NOMO-1 treated with dmso at 0.1 percent for 144 hours (cell line): ENCODE data around the gene BRF1.

Experiments
- DNase-seq: peaks from one replicate; lab custom pipeline; 2025; ENCODE audit not compliant: unreplicated experiment; lab: John Stamatoyannopoulos, UW

Gene BRF1

GRCh38 chr14:105212541-105213300 lies 88.1 kb downstream of the BRF1 start:
- no peak for DNase-seq

DNA sequence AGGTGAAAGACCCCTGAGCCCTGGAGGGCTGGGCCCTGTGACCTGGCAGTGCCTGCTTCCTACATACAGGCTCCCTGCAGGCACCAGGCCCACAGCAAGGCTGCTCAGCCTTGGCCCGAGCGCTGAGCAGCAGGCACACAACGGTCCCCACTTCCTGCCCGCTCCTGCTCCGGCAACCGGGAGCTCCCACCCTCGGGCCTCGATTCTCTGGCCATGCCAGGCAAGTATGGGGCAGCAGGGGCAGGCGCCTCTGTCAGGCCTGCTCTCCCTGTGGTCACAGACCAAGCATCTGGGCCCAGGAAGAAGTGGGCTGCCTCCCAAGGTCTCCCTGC lies 89.1 kb downstream of the BRF1 start:
- no peak for DNase-seq

- DNase-seq, result no peak
These were observed 89.6 kb downstream of the BRF1 start for GRCh38 chr14:105211086-105211757.

GRCh38 chr14:105210266-105211025 lies 90.4 kb downstream of the BRF1 start:
- no peak for DNase-seq

DNA sequence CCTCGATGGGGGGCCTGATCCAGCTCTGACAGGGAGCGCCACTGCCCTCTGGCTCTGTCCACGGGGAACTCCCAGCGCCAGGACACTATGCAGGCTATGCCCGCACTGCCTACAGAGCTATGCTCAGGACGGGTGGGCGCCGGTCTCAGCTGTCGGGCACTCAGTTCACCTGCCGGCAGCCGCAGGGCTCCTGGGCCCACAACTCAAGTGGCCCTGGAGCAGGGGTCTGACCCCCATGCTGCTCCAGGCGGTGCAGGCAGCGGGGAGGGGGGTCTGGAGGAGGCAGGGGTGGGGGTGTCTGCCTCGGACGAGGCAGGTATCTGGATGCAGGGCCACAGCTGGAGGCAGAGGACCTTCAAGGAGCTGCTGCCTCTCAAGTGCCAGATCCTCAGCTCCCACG lies 91.2 kb downstream of the BRF1 start:
- DNase-seq, result no peak

- no peak for DNase-seq
These were observed 91.7 kb downstream of the BRF1 start for GRCh38 chr14:105209091-105209490.

- DNase-seq, result no peak
These were observed 92.1 kb downstream of the BRF1 start for GRCh38 chr14:105208738-105209075.

- DNase-seq, result no peak
These were observed 92.6 kb downstream of the BRF1 start for GRCh38 chr14:105207996-105208737.

DNA sequence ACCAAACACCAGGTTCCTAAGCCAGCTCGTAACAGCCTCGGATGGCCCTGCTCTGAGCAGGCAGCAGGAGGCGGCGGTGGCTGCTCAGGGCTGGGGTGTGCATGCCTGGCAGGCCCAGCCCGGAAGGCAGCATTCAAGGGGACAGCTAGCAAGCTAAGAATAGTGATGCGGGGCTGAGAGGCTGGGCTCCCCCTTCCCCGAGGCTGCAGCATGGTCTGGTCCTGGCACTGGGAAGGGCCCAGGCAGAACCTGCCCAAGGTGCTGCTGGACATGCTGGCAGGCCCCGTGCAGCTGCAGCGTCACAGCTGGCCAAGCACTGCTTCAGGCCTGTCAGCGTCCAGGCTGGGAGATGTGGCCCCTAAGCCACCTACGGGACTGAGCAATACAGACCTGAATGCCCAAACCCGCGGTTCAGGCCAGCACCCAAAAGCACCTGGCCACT lies 93.3 kb downstream of the BRF1 start:
- DNase-seq, result no peak

- DNase-seq, result no peak
These were observed 93.9 kb downstream of the BRF1 start for GRCh38 chr14:105206873-105207272.

- no peak for DNase-seq
These were observed 95.1 kb downstream of the BRF1 start for GRCh38 chr14:105205673-105206208.

GRCh38 chr14:105204931-105205672 lies 95.7 kb downstream of the BRF1 start:
- DNase-seq, result no peak

DNA sequence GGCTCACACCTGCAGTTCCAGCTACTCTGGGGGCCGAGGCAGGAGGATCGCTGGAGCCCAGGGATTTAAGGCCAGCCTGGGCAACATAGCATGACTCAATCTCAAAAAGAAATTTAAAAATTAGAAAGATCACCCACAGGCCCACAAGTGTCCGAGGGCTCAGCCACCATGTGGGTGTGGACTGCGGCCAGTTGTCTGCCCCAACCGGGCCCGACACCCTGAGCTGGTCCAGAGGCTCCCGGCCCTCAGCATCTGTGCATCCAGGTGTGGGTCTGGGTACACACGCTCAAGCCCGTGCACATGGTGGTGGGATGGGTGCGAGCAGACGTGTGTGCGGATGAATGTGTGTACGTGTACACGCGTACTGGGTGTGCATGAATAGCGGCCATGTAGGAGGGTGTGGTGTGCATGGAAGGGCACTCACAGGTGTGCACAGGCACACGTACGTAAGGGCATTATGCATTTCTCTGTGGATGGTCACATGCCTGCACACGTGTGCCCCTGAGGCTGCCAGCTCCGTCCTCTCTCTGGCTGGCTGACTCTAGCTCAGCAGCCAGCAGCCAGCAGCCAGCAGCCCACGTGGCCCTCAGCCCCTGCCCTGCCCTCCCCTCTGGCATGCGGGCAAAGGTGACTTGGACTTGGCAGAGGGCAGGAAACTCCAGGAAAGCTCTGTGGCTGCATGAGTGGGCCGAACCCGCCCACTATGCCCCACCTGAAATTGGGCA lies 96.4 kb downstream of the BRF1 start:
- no peak for DNase-seq

DNA sequence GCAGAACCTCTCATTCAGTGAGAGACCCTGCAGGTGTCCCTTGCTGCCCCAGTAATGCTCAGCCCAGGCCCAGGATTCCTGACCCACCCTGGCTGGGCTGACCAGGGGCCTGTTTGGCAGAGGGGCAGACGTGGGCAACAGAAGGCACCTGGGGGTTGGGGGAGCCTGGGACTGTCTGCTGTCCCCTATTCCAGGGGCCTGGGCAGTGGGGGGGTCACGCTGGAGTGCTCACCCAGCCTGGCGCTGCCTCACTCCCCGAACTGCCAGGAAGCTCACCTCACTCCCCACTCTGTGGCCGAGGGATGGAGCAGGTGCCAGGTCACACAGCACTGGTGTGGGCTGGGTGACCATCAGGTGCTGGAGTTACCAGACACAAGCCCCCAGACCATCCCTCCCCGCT lies 97.1 kb downstream of the BRF1 start:
- DNase-seq, result no peak

DNA sequence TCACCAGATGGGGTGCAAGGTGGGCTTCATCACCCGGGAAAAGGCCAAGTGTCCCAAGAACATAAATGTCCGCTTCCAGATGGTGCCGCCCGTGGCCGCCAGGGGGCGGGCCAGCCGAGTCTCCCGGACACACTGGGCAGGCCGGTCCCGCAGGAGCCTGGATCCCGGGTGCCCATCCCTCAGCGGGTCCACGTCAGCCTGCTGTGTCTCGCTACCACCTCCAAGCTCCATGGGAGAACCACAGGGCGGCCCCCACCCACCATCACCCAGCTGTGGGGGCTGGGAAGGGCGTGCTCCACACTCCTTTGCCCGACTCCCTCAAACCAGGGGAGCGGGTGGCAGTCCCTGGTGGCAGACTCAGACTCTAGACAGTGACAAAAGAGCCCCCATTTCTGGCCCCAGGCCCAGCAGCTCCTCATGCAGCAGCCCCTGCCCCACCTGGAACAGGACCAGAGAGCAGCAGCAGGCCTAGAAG lies 97.7 kb downstream of the BRF1 start:
- DNase-seq, result no peak

DNA sequence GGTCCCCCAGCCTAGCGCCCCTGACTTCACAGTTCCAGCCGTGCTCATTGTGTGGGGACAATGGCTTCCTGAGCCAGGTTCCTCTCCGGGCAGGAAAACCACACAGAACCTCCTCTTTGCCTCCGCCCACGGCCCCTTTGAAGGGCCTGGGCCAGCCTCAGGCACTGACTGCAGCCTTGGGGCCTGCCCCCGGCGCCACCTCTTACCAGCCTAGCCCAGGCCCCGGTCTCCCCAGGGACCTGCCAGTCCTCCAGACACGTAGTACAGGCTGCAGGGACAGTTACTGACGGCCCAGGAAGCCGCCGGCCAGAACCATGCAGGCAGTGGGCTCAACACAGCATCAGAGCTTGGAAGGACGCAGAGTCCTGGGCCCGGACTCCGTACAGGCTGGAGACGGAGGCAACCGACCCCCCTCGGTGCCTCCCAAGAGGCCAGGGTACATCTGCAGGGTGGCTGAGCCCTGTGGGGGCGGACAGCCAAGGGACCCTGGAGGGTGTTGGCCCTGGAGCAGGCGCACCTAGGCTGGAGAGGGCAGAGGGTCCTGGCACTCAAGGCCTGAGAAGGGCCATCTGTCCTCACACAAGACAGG lies 98.8 kb downstream of the BRF1 start:
- DNase-seq, result peak; percentile 71

DNA sequence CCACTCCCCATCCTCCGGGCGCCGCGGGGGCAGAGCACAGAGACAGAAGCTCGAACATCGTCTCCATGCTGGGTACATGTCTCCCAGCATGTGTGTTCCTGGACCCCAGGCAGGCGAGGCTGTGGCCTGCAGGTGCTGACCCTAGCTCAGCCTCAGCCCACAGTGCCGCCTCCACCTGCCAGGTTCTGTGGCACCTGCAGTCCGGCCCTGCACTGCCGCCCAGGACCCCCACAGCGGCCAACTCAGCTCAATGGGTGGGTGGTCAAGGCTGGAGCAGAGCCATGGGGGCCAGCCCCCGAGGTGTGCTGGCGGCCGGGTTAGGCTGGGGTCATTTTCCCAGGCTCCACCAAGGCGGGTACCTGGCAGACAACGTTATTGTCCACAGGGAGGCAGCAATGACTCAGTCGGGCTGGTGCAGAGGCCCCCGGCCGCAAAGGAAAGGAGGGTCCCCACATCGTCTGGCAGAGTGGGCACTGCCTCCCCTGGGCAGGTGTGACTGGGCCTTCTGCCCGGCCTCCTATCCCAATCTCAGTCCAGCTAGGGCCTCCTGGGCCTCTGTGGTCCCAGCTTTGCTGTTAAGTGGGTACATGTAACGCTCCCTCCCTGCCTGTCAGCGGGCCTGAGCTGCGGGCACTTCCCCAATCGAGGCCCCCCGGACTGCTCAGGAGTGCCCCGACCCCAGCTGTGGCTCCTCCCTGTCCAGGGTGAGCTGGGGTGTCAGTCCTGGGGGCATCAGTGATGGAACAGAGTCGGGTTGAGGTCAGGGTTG lies 99.5 kb downstream of the BRF1 start:
- DNase-seq, result peak; percentile 71

- DNase-seq, result no peak
These were observed 100.2 kb downstream of the BRF1 start for GRCh38 chr14:105200641-105201040.

GRCh38 chr14:105200074-105200473 lies 100.7 kb downstream of the BRF1 start:
- no peak for DNase-seq
